GM19397 (cell line): ENCODE measurements around the gene RDH11.
"Not testable (repeated sequence)": the region's sequence is repeated elsewhere in the genome, so short reads cannot be mapped to it uniquely, and the experiment has no call there.

Experiments
- ATAC-seq: cut with Tn5 transposase; IDR thresholded peaks from one replicate; pipeline ENCODE4 v1.9.1; 2021; ENCODE audit warnings: mild to moderate bottlenecking, moderate library complexity; ENCODE audit not compliant: unreplicated experiment

The RDH11 gene

DNA sequence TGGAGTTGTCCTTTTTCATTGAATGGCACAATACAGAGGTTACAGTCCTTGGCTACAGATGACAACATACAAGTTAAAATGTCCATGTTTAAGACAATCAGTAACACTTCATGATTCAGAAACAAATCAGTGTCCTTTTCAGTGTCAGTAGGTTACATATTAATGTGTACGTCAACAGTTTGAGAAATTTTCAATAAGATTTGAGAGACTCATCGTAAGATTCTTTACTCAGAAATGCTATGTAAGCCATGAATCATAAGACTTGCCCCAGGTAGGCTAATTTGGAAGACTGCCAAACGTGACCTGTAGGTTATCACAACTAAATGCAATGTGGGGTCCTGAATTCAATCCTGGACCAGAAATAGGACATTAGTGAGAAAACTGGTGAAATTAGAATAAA, 9.6 kb upstream of the RDH11 start:
- no peak for ATAC-seq

DNA sequence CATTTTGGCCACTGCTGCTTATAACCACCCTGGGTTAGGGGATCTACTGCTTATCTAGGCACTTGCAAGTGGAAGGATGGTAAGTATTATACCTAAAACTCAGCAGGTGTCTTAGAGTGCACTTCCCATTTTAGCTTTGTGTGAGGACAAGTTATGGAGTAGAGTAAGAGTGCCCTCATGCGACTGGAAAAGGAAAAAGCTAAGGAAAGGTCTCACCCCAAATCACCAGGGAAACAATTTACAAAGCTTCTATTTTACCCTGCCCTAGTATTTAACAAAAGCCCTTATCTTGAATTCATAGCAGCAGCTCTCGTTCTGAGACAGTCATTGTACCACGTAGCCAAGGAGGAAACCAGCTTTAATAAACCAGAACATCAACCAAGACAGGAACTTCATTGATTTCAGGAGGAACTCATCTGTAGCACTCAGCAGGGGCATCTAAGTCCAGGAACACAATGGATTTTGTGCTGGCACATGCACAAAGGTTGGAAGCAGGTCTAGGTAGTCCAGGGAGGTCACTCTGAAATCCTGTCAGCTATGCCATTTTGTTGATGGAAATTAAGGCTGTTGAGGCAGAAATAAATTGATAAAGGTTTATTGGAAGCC, 9.0 kb upstream of the RDH11 start:
- no peak for ATAC-seq

- ATAC-seq, result no peak
Observed at GRCh38 chr14:67703997-67704396, 8.4 kb upstream of the RDH11 start.

- ATAC-seq, result not testable (repeated sequence)
Observed at GRCh38 chr14:67701492-67701891, 5.9 kb upstream of the RDH11 start, which contains the start of gene RDH12. Gene RDH12, plus strand, starts transcription at chr14:67701886. Its CDS starts 20,757 bp downstream, at chr14:67722643.

DNA sequence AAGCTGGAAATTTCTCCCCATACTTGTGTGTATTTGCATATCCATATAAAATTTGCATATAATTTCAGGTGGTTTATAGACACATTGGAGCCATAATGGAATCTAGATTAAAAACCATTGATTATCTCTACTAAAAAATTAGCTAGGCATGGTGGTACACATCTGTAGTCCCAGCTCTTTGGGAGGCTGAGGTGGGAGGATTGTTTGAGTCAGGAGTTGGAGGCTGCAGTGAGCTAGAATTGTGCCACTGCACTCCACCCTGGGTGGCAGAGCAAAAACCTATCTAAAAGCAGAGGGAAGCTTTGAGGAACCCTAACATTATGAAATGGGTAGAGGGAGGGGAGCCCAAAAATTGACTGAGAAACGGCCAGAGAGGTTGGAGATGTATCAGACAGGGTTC, 2.6 kb upstream of the RDH11 start:
- ATAC-seq, result no peak

GRCh38 chr14:67697006-67697405, 1.4 kb upstream of the RDH11 start:
- no peak for ATAC-seq

GRCh38 chr14:67694791-67695393, 672 bp downstream of the RDH11 start:
- peak; percentile 79 for ATAC-seq

- ATAC-seq, result no peak
Observed at GRCh38 chr14:67690011-67690410, 5.6 kb downstream of the RDH11 start.

GRCh38 chr14:67683842-67684241, 11.7 kb downstream of the RDH11 start:
- ATAC-seq, result no peak

DNA sequence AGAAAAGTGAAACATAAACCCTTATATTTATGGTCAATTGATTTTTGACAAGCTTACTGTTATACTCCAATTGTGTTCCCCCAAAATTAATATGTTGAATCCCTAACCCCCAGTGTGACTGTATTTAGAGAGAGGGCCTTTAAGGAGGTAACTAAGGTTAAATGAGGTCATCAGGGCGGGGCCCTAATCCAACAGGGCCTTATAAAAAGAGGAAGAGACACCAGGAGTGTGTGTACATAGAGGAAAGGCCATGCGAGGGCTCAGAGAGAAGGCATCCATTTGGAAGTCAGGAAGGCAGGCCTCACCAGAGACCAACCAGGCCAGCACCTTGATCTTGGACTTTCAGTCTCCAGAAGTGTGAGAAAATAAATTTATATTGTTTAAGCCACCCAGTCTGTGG, 14.6 kb downstream of the RDH11 start:
- ATAC-seq, result no peak

GRCh38 chr14:67680121-67680602, 15.4 kb downstream of the RDH11 start:
- peak; percentile 73 for ATAC-seq

- no peak for ATAC-seq
Observed at GRCh38 chr14:67679006-67679405, 16.6 kb downstream of the RDH11 start.

- ATAC-seq, result no peak
Observed at GRCh38 chr14:67675219-67675582, 20.4 kb downstream of the RDH11 start.

DNA sequence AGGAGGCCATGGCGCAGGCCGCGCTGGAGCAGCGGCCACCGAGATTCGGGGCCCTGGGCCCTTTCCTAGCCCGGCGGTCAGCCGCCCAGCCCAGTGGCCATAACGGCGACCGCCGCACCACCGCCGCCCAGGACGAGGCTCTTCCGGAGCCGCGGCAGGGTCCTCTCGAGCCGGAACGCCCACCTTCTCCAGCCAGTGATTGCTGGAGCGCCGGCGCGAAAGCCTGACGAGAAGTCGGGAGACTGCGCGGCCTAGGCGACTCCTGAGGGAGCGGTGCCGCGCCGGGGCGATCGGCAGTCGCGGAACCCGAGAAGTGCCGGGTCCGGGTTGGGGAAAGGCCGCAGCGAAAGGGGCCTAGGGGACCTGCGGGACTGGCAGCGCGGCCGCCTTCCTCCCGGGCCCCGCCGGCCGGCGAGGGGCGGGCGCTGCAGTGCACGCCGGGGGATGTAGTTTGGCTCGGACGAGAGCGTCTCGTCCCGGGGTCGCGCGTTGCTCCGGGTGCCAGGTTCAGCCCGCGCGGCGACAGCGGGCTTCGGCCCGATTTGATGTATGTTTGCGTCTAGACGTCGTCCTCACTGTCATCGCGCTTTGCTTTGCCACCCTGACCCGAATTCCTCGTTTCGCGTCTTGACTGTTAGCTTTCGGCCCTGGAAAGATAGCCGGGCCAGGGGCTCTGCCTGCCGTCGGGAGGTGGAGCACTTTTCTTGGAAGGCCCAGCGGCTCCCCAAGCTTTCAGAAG, 20.9 kb downstream of the RDH11 start, which contains the start of gene VTI1B:
TSS of gene VTI1B (minus strand) at position 153 of the 739 bp plus-strand sequence. CDS start at position 10, 143 bp downstream.
- ATAC-seq, result peak; percentile 90

GRCh38 chr14:67674139-67674479, 21.5 kb downstream of the RDH11 start:
- ATAC-seq, result peak; percentile 30

DNA sequence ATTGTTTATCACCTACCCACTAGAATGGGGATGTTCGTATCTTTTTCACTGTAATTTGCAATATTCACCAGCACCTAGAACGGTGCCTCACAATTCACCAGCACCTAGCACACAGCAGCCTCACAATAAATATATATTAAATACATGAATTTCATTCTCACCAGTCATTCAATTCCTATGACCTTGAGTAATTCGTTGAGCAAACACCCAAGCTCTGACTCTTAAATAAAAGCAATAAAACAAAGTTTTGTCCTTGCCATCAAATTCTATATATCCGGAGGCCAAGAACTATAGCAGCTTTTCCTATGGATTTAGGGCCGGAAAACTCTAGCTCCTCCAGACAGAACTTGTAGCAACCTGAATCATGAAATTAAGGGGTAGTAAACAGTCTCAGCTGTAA, 22.1 kb downstream of the RDH11 start:
- no peak for ATAC-seq

DNA sequence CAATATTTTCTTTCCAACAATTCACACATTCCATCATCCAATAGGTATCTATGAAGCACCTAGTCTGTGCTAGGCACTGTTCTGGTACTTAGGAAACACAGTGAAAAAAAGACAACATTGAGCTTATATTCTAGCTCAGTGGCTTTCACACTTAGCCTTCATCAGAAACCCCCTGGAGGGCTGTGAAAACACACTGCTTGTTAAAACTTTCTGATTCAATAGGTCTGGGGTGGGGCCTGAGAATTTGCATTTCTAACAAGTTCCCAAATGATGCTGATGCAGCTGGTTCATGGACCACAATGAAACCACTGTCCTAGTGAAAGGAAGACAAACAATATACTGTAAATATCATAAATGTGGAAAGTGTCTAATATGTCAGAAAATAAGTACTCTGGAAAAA, 27.0 kb downstream of the RDH11 start:
- no peak for ATAC-seq

DNA sequence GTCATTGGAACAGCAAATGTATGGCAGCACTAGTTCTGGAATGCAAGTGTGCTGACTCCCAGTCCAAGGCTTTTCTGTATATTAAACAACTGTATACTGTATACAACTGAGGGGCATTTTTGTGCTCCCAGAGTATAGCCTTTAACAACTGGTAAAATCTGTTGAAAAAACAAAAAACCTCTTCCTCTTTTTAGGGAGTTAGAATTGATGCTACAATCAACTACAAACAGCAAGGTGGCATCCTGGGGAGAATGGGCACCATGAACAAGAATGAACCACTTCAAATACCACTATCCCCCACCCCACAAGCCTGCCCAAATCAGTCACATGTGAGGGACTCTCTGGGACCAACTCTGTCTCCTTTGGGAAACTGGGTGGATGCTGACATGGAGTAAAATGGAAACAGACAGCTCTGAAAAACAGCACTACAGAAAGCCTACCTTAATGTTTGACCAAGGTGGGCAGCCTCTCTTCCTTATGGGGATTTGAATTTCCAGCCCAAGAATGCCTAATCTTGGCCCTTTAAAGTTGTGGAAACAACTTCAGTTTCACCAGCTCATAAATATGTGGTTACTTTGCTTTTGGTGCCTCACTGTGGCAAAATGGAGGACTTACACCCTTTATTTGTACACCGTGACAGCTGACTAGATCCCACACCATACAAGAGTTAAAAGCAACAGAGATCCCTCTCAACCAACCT, 28.7 kb downstream of the RDH11 start:
- no peak for ATAC-seq

DNA sequence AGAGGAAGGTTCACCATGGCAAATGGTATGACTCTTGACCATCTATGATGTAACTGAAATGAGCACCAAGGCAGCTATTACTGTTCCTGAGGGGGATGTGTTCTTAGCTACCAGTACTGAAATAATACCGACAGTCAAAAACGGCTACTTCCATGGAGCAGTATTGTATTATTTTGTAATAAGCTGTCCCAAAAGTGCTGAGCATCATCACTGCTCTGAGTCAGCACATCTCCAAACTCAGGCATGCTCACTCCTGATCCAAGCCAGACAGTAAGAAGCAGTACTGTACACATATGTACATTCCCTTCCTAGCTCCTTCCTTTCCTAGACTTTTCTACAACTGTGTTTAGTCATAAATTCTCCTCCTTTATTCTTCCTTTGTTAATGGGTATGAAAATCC, 29.7 kb downstream of the RDH11 start:
- ATAC-seq, result no peak

- ATAC-seq, result no peak
Observed at GRCh38 chr14:67663633-67664032, 31.9 kb downstream of the RDH11 start.

DNA sequence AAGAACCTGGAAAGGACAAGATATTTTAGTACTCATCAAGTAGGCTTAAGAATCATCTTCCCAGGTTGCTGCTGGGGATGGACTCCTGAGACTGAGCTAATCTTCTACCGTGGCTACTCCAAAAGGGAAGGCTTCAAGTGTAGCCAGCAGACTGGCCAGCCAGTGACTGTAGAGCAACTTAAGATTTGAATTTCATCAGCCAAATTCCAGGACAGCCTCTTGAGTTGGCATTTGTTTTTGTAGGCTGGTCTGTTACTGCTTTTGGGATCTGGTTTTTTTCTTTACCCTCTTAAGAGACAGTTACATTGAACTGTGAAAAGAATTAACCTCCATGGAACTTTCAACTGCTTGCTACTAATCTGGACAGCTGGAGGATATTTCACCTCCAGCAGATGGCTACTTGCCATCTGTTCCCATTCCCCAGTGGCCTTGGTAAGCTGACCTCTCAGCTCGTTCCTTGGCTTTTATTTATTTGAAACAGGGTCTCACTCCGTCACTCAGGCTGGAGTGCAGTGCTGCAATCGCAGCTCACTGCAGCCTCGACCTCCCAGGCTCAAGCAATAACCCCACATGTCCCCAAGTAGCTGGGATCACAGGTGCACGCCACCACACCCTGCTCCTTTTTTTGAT, 41.8 kb downstream of the RDH11 start:
- no peak for ATAC-seq
